Activated naive CD8-positive, alpha-beta T cell treated with anti-CD3 and anti-CD28 coated beads, Interleukin-2, amount 50 U/mL, for 16 hours (primary cell): ENCODE measurements around the gene MN1.

Experiments used
- DNase-seq: peaks from one replicate; pipeline ENCODE4 v3.0.0-alpha.2; 2020; ENCODE audit warnings: low read depth, low spot score

The MN1 gene

DNA sequence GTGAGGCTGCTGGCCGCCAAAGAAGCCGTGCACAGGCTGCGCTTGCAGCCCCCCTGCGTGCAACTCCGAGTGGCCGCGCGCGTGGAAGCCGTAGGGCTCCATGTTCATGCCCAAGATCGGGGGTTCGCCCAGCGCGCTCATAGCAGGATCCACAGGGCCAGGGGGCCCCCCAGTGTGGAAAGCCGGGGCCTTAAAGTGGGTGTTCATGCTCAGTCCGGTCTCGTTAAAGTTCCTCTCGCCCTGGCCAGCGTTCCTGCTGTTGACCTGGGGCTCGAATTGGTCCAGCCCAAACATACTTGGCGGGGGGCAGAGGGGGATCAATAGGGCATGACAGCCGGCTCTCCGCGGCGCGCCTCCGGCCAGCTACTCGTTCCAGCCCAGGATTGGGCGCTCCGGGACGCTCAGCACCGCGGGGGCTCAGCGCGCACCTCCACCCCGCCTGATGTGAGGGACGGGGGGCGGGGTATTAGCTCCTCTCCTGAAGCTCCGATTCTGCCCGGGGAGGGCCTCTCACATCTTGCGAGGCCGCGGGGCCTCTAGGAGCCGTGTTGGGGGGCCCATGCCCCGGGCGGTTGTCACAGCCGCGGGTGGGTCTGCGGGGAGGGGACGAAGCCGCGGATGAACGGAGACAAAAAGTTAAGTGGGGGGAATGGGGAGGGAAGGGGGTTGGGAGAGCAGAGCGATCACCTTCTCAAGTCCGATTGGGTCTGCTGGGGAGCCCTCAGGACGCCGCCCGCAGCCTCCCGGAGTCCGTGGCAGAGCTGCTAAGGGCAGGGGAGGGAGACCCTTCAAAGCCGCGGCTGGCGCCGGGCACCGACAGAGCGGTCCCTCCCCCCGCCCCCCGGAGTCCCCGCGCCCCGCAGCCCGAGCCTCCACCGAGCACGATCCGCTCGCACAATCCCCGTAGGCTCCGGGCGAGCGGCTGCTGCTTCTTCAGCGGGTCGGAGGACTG lies 1.0 kb downstream of the MN1 start:
- no peak for DNase-seq

GRCh38 chr22:27799827-27800249 lies 1.7 kb downstream of the MN1 start:
- no peak for DNase-seq

GRCh38 chr22:27799015-27799826 lies 2.3 kb downstream of the MN1 start:
- DNase-seq = no peak

GRCh38 chr22:27798511-27799014 lies 3.0 kb downstream of the MN1 start:
- no peak for DNase-seq

- no peak for DNase-seq
Observed at GRCh38 chr22:27797520-27798391, 3.8 kb downstream of the MN1 start.

GRCh38 chr22:27796829-27797519 lies 4.6 kb downstream of the MN1 start:
- DNase-seq = no peak

DNA sequence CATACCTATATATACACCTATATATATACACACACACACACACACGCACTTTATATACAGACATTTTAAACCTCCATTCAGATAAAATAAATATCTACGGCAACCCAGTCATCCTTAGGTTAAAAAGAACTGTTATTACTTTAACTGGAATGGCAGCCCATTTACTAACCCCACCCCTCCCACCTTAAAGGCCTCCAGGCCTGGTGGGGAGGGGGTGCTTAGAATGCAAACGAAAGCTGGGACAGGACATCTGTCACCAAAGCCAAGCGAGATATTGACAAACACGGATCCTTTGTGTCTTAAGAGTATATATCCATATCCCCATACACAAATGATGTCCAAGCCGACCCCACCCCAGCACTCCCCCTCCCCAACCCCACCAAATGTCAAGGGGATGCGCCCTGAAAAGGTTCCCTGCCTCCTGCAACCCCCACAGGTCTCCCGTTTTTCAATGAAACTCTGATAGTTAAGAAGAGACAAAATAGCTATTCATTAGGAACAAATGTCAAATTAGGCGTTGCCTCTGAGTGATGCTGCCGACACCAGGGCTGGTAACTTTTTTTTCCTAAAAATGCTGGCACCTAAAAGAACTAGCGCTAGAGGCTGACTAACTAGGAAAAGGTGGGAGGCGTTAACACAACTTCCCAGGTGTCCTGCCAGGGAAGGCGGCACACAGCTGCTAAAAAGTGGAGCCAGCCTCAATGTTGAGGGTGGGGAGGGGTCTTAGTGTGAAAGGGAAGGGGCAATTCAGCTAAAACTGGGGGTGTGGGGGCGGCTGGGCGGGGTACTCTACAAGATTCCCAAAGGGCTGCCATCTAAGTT lies 5.6 kb downstream of the MN1 start:
- DNase-seq = no peak

DNA sequence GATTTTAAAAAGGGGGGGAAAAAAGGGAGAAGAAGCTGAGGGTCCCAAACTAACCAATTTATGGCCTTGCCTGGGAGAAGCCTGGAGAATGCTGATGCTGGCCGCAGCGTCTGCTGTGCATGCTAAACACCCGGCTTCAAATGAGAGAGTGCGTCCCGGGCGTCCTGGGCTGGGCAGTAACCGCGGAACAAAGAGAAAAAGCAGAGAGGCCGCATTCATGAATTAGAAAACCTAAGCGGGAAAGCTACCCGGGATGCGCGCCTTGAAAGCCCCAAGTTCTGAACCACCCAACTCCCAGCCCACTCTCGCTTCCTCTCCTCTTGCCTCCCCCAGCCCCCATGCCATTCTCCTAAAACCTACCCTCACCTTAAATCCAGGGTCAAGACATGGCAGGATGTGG lies 6.5 kb downstream of the MN1 start:
- DNase-seq = no peak

GRCh38 chr22:27794226-27794625 lies 7.3 kb downstream of the MN1 start:
- no peak for DNase-seq

GRCh38 chr22:27793576-27793975 lies 8.0 kb downstream of the MN1 start:
- DNase-seq = no peak

DNA sequence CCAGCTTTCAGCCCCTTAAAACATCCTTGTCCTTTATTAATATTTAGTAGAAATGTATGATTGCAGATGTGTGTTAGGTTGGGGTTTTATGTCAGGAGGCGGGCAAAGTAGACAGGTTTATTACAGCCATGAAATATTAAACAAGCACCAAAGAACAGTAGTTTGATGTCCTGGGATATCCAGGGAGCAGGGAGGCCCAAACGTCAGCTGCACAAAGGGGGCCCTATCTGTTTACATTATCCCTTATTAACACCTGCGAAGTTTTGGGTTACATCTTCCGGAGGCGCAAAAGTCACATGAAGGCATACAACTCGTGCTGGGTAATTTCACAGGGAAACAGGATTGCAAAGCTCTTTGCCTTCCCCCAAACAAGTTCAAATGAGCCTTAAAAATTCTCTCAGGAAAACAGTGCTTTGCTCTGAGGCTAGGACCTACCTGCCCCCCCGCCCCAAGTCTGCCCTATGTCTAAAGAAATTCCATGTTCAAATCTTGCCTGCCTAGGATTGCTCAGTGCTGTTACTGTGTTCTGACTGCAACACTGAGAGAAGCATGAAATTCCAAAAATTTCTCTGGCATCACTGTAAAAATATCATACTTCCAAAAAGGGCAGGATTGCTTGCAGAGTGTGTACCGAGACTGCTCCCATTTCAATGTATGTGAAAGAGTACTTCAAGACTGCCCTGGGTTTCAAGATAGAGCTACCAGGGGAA lies 8.9 kb downstream of the MN1 start:
- no peak for DNase-seq

- no peak for DNase-seq
Observed at GRCh38 chr22:27791859-27792241, 9.7 kb downstream of the MN1 start.

GRCh38 chr22:27791159-27791858 lies 10.2 kb downstream of the MN1 start:
- DNase-seq = no peak

DNA sequence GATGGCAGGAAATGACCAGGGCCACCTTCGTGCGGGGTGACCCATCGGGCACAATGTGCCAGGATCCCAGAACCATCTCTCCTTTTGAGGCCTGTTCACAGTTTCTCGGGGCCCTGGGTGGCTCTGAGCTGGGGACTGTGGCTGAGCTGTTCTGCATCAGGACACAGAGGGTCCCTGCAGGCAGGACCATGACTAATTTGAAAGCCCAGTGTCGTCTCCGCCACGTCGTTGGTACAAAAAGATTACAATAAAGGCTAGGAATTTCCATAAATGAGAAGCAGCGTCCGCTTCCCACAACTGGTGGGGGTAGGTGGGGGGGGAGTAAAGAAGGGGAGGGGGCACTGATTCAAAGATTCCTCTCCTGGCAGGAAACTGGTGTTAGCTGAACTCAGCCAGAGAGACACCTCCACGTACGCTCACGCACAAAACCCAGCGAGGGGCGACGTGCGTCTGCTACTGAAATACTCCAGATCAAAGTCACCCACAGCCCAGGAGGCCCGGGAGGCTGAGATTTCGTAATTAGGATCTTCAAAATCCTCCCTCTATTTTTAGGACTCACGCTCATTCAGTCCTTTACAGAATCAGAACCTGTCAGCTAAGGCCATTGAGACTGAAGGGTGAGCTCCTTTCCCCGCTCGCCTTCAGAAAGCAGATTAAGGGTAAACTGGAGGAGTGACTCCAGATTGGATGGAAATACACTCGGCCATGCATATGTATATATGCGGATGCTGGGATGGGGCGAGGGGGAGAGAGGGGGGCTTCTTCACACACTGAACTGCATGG lies 11.0 kb downstream of the MN1 start:
- DNase-seq = no peak

GRCh38 chr22:27788500-27789288 lies 12.9 kb downstream of the MN1 start:
- no peak for DNase-seq

GRCh38 chr22:27786965-27787364 lies 14.6 kb downstream of the MN1 start:
- no peak for DNase-seq

- DNase-seq = no peak
Observed at GRCh38 chr22:27786291-27786932, 15.1 kb downstream of the MN1 start.
